HG02610 (cell line): ENCODE measurements around the gene WDFY4.
A peak's percentile ranks its signal among the peaks of the same experiment; 100 is the strongest.

Experiments
- ATAC-seq: cut with Tn5 transposase; IDR thresholded peaks from one replicate; pipeline ENCODE4 v1.9.1; 2021; ENCODE audit warnings: mild to moderate bottlenecking, moderate library complexity; ENCODE audit not compliant: unreplicated experiment

Gene WDFY4

GRCh38 chr10:48740015-48740707 is 55.5 kb downstream of the WDFY4 start:
- no peak for ATAC-seq

GRCh38 chr10:48740988-48741387 is 56.3 kb downstream of the WDFY4 start:
- ATAC-seq, result no peak

- ATAC-seq, result no peak
Measured at GRCh38 chr10:48742891-48743860, 58.5 kb downstream of the WDFY4 start.

GRCh38 chr10:48744587-48744986 is 59.9 kb downstream of the WDFY4 start:
- peak; percentile 54 for ATAC-seq

- ATAC-seq, result no peak
Measured at GRCh38 chr10:48745662-48746245, 61.1 kb downstream of the WDFY4 start.

- ATAC-seq, result no peak
Measured at GRCh38 chr10:48748573-48748972, 63.9 kb downstream of the WDFY4 start.

- no peak for ATAC-seq
Measured at GRCh38 chr10:48749254-48749787, 64.6 kb downstream of the WDFY4 start.

GRCh38 chr10:48750019-48750418 is 65.3 kb downstream of the WDFY4 start:
- no peak for ATAC-seq

- ATAC-seq, result no peak
Measured at GRCh38 chr10:48750991-48751390, 66.3 kb downstream of the WDFY4 start.

- ATAC-seq, result no peak
Measured at GRCh38 chr10:48751730-48752129, 67.1 kb downstream of the WDFY4 start.

GRCh38 chr10:48758411-48758810 is 73.7 kb downstream of the WDFY4 start:
- ATAC-seq, result no peak

GRCh38 chr10:48759113-48759901 is 74.6 kb downstream of the WDFY4 start:
- peak; percentile 86 for ATAC-seq

- no peak for ATAC-seq
Measured at GRCh38 chr10:48760983-48761382, 76.3 kb downstream of the WDFY4 start.

GRCh38 chr10:48762064-48763042 is 77.7 kb downstream of the WDFY4 start:
- ATAC-seq, result no peak

- ATAC-seq, result no peak
Measured at GRCh38 chr10:48763403-48763965, 78.8 kb downstream of the WDFY4 start.

GRCh38 chr10:48764486-48764885 is 79.8 kb downstream of the WDFY4 start:
- no peak for ATAC-seq

- no peak for ATAC-seq
Measured at GRCh38 chr10:48765039-48765438, 80.4 kb downstream of the WDFY4 start.

- no peak for ATAC-seq
Measured at GRCh38 chr10:48765527-48765926, 80.9 kb downstream of the WDFY4 start.
